Suprapubic skin (tissue), 3 donors: ENCODE data around the gene RGL2.

Experiments
- CTCF ChIP-seq, 2 donors: fragments of 200-600 bp in 1 of 2; fragments of 450-650 bp in 1 of 2; sonication (generic) in 1 of 2; IDR thresholded peaks; one replicate each; pipeline ENCODE4 v1.5.1; 2016 to 2019; ENCODE audit warnings: antibody characterized with exemption in 2 of 2, mild to moderate bottlenecking in 1 of 2, moderate library complexity in 1 of 2
- POLR2A ChIP-seq, 2 donors: fragments of 450-650 bp; IDR thresholded peaks; one replicate each; pipeline ENCODE4 v1.6.1; 2017; ENCODE audit warnings: antibody characterized with exemption in 2 of 2, mild to moderate bottlenecking in 2 of 2, moderate library complexity in 2 of 2

- TF ChIP-seq CTCF (IDR thresholded peaks at IDR 0.05) (no peak), POLR2A (IDR thresholded peaks at IDR 0.05) (no peak)
Observed at GRCh38 chr6:33241968-33242367, 56.8 kb downstream of the RGL2 start.
